K562 (cell line): ENCODE data around the gene ZNF814. TPM values are rescaled to one million over a fixed set of nuclear protein-coding genes. Genes with fewer than 3 reads are reported as not detected.

Experiments
- ATAC-seq: fragments of 200-7000 bp; cut with Tn5 transposase; 3 replicates; pipeline ENCODE4 v1.9.1; 2020; ENCODE audit warnings: moderate library complexity
- BruUV-seq: library from RNA; stranded (reverse); fragments of 400-500 nt; replicated peaks from 2 replicates; lab custom pipeline; 2021; lab: Mats Ljungman, UMichigan
- CTCF ChIA-PET: fragments of 300-600 bp; formaldehyde crosslinking; extraction: SDS; loops from one replicate; lab custom pipeline; 2021; ENCODE audit warnings: low intra/inter-chr PET ratio; lab: Yijun Ruan, JAX
- POLR2A ChIA-PET: fragments of 300-600, 350-650 bp; sonication (Branson Sonifier 250); formaldehyde crosslinking; extraction: SDS; loops from one replicate; lab custom pipeline; 2021; ENCODE audit warnings: antibody characterized with exemption, inconsistent platforms; lab: Yijun Ruan, JAX
- DNase-seq, 4 experiments: peaks; one replicate each; pipeline versions ENCODE4 v3.0.0 to v3.0.0-alpha.2; 2011 to 2018; ENCODE audit warnings: low spot score in 3 of 4, mixed read lengths in 3 of 4; ENCODE audit errors: extremely low read depth in 1 of 4
- FAIRE-seq: peaks from 2 replicates; lab custom pipeline; 2011; peaks lifted over from hg19 to GRCh38; lab: Jason Lieb, UNC
- H2AFZ ChIP-seq: 2 replicates; pipeline ENCODE4 v1.6.0; 2011; ENCODE audit warnings: low read depth, low read length, control low read depth, inconsistent platforms
- H3K27ac ChIP-seq: fragments of 200-600 bp; 3 replicates; pipeline ENCODE4 v1.8.0; 2011; ENCODE audit warnings: low read depth, mild to moderate bottlenecking, control low read depth, inconsistent platforms, low read length, moderate library complexity, mixed read lengths; ENCODE audit errors: extremely low read depth
- H3K27me3 ChIP-seq, 2 experiments: fragments of 300-600 bp in 1 of 2; 2 replicates in 1 of 2; 3 replicates in 1 of 2; pipeline versions ENCODE4 v1.6.0 to v1.8.0; 2011; ENCODE audit warnings: inconsistent platforms in 2 of 2, low read length in 2 of 2, mild to moderate bottlenecking in 1 of 2, mixed read lengths in 1 of 2, moderate library complexity in 1 of 2; ENCODE audit not compliant: control insufficient read depth in 2 of 2, insufficient read depth in 2 of 2
- H3K36me3 ChIP-seq: fragments of 300-600 bp; 3 replicates; pipeline ENCODE4 v1.8.0; 2011; ENCODE audit warnings: mild to moderate bottlenecking, low read length, inconsistent platforms; ENCODE audit not compliant: control insufficient read depth, insufficient read depth
- H3K4me1 ChIP-seq, 2 experiments: fragments of 200-600 bp in 1 of 2; replicated peaks in 1 of 2; 2 replicates in 1 of 2; 3 replicates in 1 of 2; pipeline versions ENCODE4 v1.5.1 to v1.8.0; 2011; ENCODE audit warnings: inconsistent platforms in 2 of 2, low read length in 2 of 2, mild to moderate bottlenecking in 1 of 2, mixed read lengths in 1 of 2, moderate library complexity in 1 of 2; ENCODE audit not compliant: control insufficient read depth in 2 of 2, insufficient read depth in 2 of 2
- H3K4me2 ChIP-seq: 2 replicates; pipeline ENCODE4 v1.6.1; 2011; ENCODE audit warnings: low read length, control low read depth, inconsistent platforms, mixed read lengths; ENCODE audit not compliant: insufficient read depth
- H3K4me3 ChIP-seq: fragments of 200-600 bp; sonication (generic), shearing (Covaris generic); 2 replicates; pipeline ENCODE4 v1.5.1; 2016; ENCODE audit warnings: control low read depth, inconsistent platforms
- H3K79me2 ChIP-seq: fragments of 200-600 bp; 3 replicates; pipeline ENCODE4 v1.8.0; 2011; ENCODE audit warnings: low read length, inconsistent platforms; ENCODE audit not compliant: control insufficient read depth, insufficient read depth
- H3K9ac ChIP-seq, 2 experiments: 2 replicates each; pipeline versions ENCODE4 v1.6.0 to v1.6.1; 2011; ENCODE audit warnings: low read depth in 2 of 2, low read length in 2 of 2, control low read depth in 1 of 2, inconsistent platforms in 1 of 2, mild to moderate bottlenecking in 1 of 2, mixed read lengths in 1 of 2; ENCODE audit not compliant: insufficient read depth in 1 of 2
- H3K9me1 ChIP-seq: one replicate; pipeline ENCODE4 v1.6.0; 2011; ENCODE audit warnings: inconsistent platforms, mild to moderate bottlenecking, low read length, moderate library complexity; ENCODE audit not compliant: control insufficient read depth, insufficient read depth
- H3K9me3 ChIP-seq: replicated peaks from 2 replicates; pipeline ENCODE4 v1.5.1; 2011; ENCODE audit warnings: low read depth, low read length, inconsistent platforms; ENCODE audit not compliant: control insufficient read depth, insufficient read depth
- H4K20me1 ChIP-seq: replicated peaks from 2 replicates; pipeline ENCODE4 v1.6.1; 2011; ENCODE audit warnings: low read length, inconsistent platforms, mixed read lengths; ENCODE audit not compliant: control insufficient read depth, insufficient read depth
- EWSR1 ChIP-seq: fragments of 450-650 bp; IDR thresholded peaks from 2 replicates; pipeline ENCODE4 v1.6.1; 2018; ENCODE audit warnings: borderline replicate concordance, mild to moderate bottlenecking, low read depth, moderate library complexity; ENCODE audit not compliant: partially characterized antibody
- HNRNPLL ChIP-seq: fragments of 200-400 bp; formaldehyde crosslinking; IDR thresholded peaks from 2 replicates; pipeline ENCODE4 v1.6.1; 2017; ENCODE audit warnings: low read length, low read depth, mild to moderate bottlenecking; ENCODE audit not compliant: poor library complexity, severe bottlenecking
- NCOA1 ChIP-seq: fragments of 450-650 bp; IDR thresholded peaks from 2 replicates; pipeline ENCODE4 v1.6.1; 2016; ENCODE audit warnings: low read depth
- NKRF ChIP-seq: fragments of 450-650 bp; IDR thresholded peaks from 2 replicates; pipeline ENCODE4 v1.6.1; 2016; ENCODE audit warnings: borderline replicate concordance
- POLR2H ChIP-seq: IDR thresholded peaks from 2 replicates; pipeline ENCODE4 v1.6.1; 2016; ENCODE audit warnings: missing genetic modification characterization, low read depth, mild to moderate bottlenecking, control low read depth, missing compliant biosample characterization, moderate library complexity
- SRSF9 ChIP-seq: fragments of 200-400 bp; formaldehyde crosslinking; IDR thresholded peaks from 2 replicates; pipeline ENCODE4 v1.6.1; 2017; ENCODE audit warnings: low read depth, low read length, borderline replicate concordance
- ZNF609 ChIP-seq: sonication (generic); formaldehyde crosslinking; IDR thresholded peaks from 2 replicates; pipeline ENCODE4 v1.8.1; 2023; ENCODE audit warnings: missing genetic modification reagents, mild to moderate bottlenecking, borderline replicate concordance
- WGBS: fragments of 100-300 bp; shearing (Covaris generic); methylation state at CpG from one replicate; pipeline ENCODE4 v1.1.6; 2016; ENCODE audit warnings: low coverage, mixed read lengths; ENCODE audit not compliant: insufficient coverage; ENCODE audit errors: missing lambda C conversion rate; 5-methylcytosine and 5-hydroxymethylcytosine counted together
- in situ Hi-C: fragments of 300-500 bp; cut with MboI; formaldehyde crosslinking; loops from 4 replicates; pipeline ENCODE4 v1.15.0; 2018; ENCODE audit warnings: inconsistent platforms, mixed read lengths
- intact Hi-C: fragments of 100-400 bp; cut with micrococcal nuclease; formaldehyde crosslinking; loops from 2 replicates; pipeline ENCODE4 v1.14.2; 2022
- polyA plus RNA-seq, 8 experiments: library from polyadenylated mRNA; depleted of rRNA in 4 of 8; stranded (reverse) in 5 of 8; unstranded in 3 of 8; fragments of >200 nt; fragmentation: Nextera tagmentation in 2 of 8; fragmentation: Illumina TruSeq in 1 of 8; extraction: Ambion mirVana in 2 of 8; extraction: Trizol in 1 of 8; gene quantifications; 2 replicates each; pipeline versions ENCODE4 v1.2.1 to v1.2.3, GENCODE V29; 2011 to 2014; ENCODE audit warnings: inconsistent platforms in 1 of 8, missing spikeins in 1 of 8
- total RNA-seq, 7 experiments: library from RNA; depleted of rRNA in 6 of 7; stranded (reverse); fragments of >200 nt in 6 of 7; fragmentation: Illumina TruSeq in 2 of 7; extraction: Trizol in 2 of 7; gene quantifications; 2 replicates each; pipeline versions ENCODE4 v1.2.1 to v1.2.3, GENCODE V29; 2011 to 2021; ENCODE audit warnings: low replicate concordance in 1 of 7
- TF ChIP-seq, protein P1 (sequence below), 2 experiments: fragments of 150-350 bp in 1 of 2; IDR thresholded peaks; 2 replicates each; pipeline ENCODE4 v1.6.1; 2012 to 2016; ENCODE audit warnings: low read depth in 2 of 2, low read length in 2 of 2, mild to moderate bottlenecking in 1 of 2, moderate library complexity in 1 of 2

The ZNF814 gene
- total and polyA plus RNA-seq, 9 of the 15 experiments (the other 6 are each of a cell fraction or from before 2014, with no cell fraction given), result 0.42 to 3.5 (median 1.9) TPM

DNA sequence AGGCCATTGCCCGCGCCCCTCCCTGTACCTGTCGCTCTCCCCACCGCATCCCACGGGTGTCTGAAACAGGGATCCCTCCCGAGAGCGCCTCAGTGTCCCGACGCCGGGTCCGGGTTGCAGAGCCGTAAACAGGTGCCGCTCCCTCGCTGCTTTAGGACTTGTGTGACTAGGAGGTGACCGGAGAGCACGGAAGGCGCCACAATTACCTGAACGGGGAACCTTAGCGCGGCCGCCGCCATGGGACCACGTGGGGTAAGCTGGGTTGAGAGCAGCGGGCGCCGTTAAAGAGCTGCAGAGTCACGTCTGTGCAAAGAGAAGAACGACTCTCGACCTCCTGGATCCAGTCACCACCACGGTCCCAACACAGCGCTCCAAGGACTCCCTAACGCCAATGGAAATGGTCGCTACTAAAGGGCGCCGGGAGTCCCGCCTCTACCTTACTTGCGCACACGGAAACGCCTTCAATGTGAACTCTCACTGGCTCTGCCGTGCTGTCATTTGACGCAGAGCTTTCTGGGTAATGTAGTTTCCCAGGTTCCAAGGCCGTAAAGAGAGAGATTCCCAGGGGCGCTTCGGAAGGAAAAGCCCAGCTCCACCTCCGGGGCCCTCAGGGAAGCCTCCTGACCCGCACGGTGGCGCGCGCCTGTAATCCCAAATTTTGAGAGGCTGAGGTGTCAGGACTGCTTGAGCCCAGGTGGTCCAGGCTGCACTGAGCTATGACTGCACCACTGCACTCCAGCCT is 74.2 kb downstream of the ZNF814 start, which contains the start of gene ZNF552:
TSS of gene ZNF552 (minus strand) at position 409 of the 742 bp plus-strand sequence. CDS start at position 239, 170 bp downstream.
- peaks cover 7 to 19% of the 10 kb centered on the region in 2 experiments; a peak in 4 of 5 replicates for H3K4me1 ChIP-seq
- no peaks in the 10 kb centered on the region for H3K9me3 ChIP-seq
- H3K4me3 ChIP-seq, result peak within 1 kb of the TSS; percentile 60
- peaks cover 2% of the 10 kb centered on the region for H3K9me1 ChIP-seq
- no peaks in the 10 kb centered on the region for H3K27me3 ChIP-seq
- DNase-seq (peak; percentile 79 to 92 (median 83)), ATAC-seq (peak; percentile 90), FAIRE-seq (peak; percentile 92)
- BruUV-seq, result TSS peak; percentile 68
- in situ Hi-C loops (no loop called here), intact Hi-C loops (no loop called here)
- peaks cover 25% of the 10 kb centered on the region for H3K36me3 ChIP-seq
- H4K20me1 ChIP-seq, result no peaks in the 10 kb centered on the region
- peak within 1 kb of the TSS; percentile 80 to 89 for H3K9ac ChIP-seq
- peaks cover 30% of the 10 kb centered on the region for H3K79me2 ChIP-seq
- peak within 1 kb of the TSS; percentile 80 for H3K4me2 ChIP-seq
- ChIA-PET CTCF (no interaction called here), POLR2A (interaction anchor here (0.8 to 0.9 kb wide), 2 partner anchors 14 to 182 kb away, joined by 3 read pairs; partner anchors contain the start of gene ZNF211)
- 1% methylated on average over 41 of the region's 50 CpGs for WGBS
- H2AFZ ChIP-seq, result peak within 1 kb of the TSS; percentile 86
- peak within 1 kb of the TSS; percentile 69 for H3K27ac ChIP-seq
- no peak for TF ChIP-seq SRSF9
- peak; percentile 86; the same call in 1 of the 2 replicates for TF ChIP-seq NKRF
- no peak for TF ChIP-seq EWSR1
- no peak for TF ChIP-seq ZNF609 (CRISPR knock-in tag)
- TF ChIP-seq, protein P1, sequence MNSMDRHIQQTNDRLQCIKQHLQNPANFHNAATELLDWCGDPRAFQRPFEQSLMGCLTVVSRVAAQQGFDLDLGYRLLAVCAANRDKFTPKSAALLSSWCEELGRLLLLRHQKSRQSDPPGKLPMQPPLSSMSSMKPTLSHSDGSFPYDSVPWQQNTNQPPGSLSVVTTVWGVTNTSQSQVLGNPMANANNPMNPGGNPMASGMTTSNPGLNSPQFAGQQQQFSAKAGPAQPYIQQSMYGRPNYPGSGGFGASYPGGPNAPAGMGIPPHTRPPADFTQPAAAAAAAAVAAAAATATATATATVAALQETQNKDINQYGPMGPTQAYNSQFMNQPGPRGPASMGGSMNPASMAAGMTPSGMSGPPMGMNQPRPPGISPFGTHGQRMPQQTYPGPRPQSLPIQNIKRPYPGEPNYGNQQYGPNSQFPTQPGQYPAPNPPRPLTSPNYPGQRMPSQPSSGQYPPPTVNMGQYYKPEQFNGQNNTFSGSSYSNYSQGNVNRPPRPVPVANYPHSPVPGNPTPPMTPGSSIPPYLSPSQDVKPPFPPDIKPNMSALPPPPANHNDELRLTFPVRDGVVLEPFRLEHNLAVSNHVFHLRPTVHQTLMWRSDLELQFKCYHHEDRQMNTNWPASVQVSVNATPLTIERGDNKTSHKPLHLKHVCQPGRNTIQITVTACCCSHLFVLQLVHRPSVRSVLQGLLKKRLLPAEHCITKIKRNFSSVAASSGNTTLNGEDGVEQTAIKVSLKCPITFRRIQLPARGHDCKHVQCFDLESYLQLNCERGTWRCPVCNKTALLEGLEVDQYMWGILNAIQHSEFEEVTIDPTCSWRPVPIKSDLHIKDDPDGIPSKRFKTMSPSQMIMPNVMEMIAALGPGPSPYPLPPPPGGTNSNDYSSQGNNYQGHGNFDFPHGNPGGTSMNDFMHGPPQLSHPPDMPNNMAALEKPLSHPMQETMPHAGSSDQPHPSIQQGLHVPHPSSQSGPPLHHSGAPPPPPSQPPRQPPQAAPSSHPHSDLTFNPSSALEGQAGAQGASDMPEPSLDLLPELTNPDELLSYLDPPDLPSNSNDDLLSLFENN (IDR thresholded peaks at IDR 0.05; ENCODE audit: low read depth in 2 of 2, low read length in 2 of 2), result no peak
- TF ChIP-seq NCOA1, result peak; percentile 44; the same call in 1 of the 2 replicates
- peak; percentile 83 for TF ChIP-seq HNRNPLL
- no peak for TF ChIP-seq POLR2H (tag)
